Measurements from ENCODE around the gene WBP2. TPM values are rescaled to one million over a fixed set of nuclear protein-coding genes. Genes with fewer than 3 reads are reported as not detected.
"Not testable (repeated sequence)": the region's sequence is repeated elsewhere in the genome, so short reads cannot be mapped to it uniquely, and the experiment has no call there.

The WBP2 gene
- total and polyA plus RNA-seq, 4 donors = 67.2 to 195 (median 135) TPM

DNA sequence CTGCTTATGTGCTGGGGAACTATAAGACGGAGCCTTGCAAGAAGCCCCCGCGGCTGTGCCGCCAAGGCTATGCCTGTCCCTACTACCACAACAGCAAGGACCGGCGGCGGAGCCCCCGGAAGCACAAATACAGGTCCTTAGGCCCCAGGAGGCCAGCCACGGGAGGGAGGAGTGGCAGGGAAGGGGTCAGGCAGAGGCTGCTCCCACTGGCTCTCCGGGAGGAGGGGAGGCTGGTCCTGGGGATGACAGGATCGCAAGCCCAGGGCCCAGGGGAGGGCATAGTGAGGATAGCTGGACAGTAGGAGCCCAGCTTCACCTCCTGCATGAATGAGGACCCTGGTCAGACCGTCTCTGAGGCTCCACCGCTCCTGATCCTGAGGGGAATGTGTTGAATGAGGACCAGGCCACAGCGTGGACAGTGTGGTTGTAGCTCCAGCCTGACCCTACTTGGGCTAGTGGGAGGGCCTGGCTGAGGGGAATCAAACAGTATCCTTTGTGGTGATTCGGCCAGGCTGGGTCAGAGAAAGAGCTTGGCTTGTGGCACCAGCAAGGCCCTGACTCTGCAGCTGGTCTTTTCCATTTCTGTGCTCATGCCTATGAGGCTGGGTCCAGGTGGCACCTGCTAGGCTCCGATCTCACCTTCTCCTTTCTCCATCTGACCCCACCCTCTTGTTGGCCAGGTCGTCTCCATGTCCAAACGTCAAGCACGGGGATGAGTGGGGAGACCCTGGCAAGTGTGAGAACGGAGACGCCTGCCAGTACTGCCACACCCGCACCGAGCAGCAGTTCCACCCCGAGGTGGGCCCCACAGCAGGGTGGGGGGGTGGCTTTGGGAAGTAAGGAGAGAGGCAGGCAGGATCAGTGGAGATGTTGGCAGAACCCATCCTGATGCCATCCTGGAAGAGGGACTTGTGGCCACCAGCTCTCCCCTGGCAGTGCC, 41.8 kb downstream of the WBP2 start:
- no peaks in the 10 kb centered on the region for H3K9me3 ChIP-seq (ENCODE audit: control insufficient read depth in 4 of 4, insufficient read depth in 3 of 4, low read length in 3 of 4)
- no peaks in the 10 kb centered on the region for H3K27me3 ChIP-seq (ENCODE audit: control insufficient read depth in 3 of 3, insufficient read depth in 3 of 3, low read length in 2 of 3)
- H3K36me3 ChIP-seq (ENCODE audit: control insufficient read depth in 4 of 4, insufficient read depth in 4 of 4, low read length in 4 of 4) = peaks cover 9 to 64% (median 53%) of the 10 kb centered on the region in 4 donors
- H3K27ac ChIP-seq (ENCODE audit: low read depth in 1 of 2, low read length in 1 of 2) = no peak overlapping the region
- H3K4me3 ChIP-seq = no peak overlapping the region
- TF ChIP-seq, protein P1, sequence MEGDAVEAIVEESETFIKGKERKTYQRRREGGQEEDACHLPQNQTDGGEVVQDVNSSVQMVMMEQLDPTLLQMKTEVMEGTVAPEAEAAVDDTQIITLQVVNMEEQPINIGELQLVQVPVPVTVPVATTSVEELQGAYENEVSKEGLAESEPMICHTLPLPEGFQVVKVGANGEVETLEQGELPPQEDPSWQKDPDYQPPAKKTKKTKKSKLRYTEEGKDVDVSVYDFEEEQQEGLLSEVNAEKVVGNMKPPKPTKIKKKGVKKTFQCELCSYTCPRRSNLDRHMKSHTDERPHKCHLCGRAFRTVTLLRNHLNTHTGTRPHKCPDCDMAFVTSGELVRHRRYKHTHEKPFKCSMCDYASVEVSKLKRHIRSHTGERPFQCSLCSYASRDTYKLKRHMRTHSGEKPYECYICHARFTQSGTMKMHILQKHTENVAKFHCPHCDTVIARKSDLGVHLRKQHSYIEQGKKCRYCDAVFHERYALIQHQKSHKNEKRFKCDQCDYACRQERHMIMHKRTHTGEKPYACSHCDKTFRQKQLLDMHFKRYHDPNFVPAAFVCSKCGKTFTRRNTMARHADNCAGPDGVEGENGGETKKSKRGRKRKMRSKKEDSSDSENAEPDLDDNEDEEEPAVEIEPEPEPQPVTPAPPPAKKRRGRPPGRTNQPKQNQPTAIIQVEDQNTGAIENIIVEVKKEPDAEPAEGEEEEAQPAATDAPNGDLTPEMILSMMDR (IDR thresholded peaks at IDR 0.05; ENCODE audit: control extremely low read depth, extremely low read depth) = no peak
- H3K4me1 ChIP-seq (ENCODE audit: control insufficient read depth in 5 of 5, insufficient read depth in 5 of 5, low read length in 5 of 5) = peaks cover 0 to 12% (median 0%) of the 10 kb centered on the region in 5 donors
- ATAC-seq (ENCODE audit: insufficient read depth, low FRiP score) (no peak), DNase-seq (no peak)
- no peak overlapping the region for H3K9ac ChIP-seq (ENCODE audit: insufficient read depth in 1 of 2, low read length in 2 of 2)
- 91 to 93% methylated on average over 24 of the region's 24 CpGs for WGBS, 2 donors

DNA sequence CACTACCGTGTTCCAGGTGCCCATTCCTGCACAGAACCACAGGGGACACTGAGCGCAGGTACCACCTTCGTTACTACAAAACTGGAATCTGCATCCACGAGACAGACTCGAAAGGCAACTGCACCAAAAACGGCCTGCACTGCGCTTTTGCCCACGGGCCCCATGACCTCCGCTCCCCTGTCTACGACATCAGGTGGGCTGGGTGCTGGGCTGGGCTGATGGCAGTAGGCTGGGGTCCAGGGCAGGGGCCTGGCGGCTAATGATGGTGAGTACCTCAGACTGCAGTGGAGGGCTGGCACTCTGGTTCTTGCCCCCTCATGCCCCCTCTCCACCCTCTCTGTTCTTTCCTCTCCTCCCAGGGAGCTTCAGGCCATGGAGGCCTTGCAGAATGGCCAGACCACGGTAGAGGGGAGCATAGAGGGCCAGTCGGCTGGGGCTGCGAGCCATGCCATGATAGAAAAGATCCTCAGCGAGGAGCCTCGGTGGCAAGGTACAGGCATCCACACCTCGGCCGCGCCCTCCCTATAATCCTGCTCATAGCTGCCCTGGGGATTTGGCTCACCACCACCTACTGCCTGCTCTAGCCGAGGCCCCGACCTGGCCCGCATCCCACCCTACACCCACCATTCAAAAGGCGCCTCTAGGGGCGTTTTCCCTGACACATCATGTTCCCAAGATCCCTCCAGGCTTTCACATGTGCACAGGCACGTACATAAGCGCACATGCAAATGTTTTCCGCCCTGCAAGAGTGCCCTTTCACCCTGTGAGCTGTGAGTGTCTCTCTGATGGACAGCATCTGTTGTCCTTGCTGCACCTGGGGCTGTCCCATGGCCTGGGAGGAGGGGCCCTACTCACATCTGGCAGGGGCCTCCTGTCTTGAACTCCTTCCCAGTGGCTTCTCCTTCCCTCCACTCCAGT, 42.8 kb downstream of the WBP2 start:
- Histone ChIP-seq H3K9me3 (ENCODE audit: control insufficient read depth in 4 of 4, insufficient read depth in 3 of 4, low read length in 3 of 4) (no peaks in the 10 kb centered on the region), H3K27me3 (ENCODE audit: control insufficient read depth in 3 of 3, insufficient read depth in 3 of 3, low read length in 2 of 3) (no peaks in the 10 kb centered on the region), H3K36me3 (ENCODE audit: control insufficient read depth in 4 of 4, insufficient read depth in 4 of 4, low read length in 4 of 4) (peaks cover 9 to 55% (median 48%) of the 10 kb centered on the region in 4 donors), H3K4me3 (no peak overlapping the region), H3K9ac (ENCODE audit: insufficient read depth in 1 of 2, low read length in 2 of 2) (no peak overlapping the region), H3K4me1 (ENCODE audit: control insufficient read depth in 5 of 5, insufficient read depth in 5 of 5, low read length in 5 of 5) (peaks cover 0 to 12% (median 0%) of the 10 kb centered on the region in 5 donors), H3K27ac (ENCODE audit: low read depth in 1 of 2, low read length in 1 of 2) (no peak overlapping the region)
- TF ChIP-seq, protein P1 (IDR thresholded peaks at IDR 0.05; ENCODE audit: control extremely low read depth, extremely low read depth) = no peak
- ATAC-seq (ENCODE audit: insufficient read depth, low FRiP score) (no peak), DNase-seq (no peak)
- WGBS, 2 donors = 92 to 95% methylated on average over 27 of the region's 27 CpGs

DNA sequence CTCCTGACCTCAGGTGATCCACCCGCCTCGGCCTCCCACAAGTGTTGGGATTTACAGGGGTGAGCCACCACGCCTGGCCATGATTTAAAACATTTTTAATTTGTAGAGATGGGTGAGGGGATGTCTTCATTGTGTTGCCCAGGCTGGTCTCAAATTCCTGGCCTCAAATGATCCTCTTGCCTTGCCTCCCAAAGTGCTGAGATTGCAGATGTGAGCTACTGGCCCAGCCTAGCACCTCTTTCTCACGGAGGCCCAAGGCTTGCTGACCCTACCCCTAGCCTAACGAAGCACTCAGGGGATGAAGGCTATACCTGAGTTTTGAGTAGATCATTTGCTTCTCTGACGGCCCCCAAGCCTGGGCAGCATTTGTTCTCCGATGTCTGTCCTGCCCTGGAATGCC, 44.0 kb downstream of the WBP2 start:
- TF ChIP-seq, protein P1 (IDR thresholded peaks at IDR 0.05; ENCODE audit: control extremely low read depth, extremely low read depth) = no peak
- Histone ChIP-seq H3K9me3 (ENCODE audit: control insufficient read depth in 4 of 4, insufficient read depth in 3 of 4, low read length in 3 of 4) (no peaks in the 10 kb centered on the region), H3K4me3 (no peak overlapping the region), H3K4me1 (ENCODE audit: control insufficient read depth in 5 of 5, insufficient read depth in 5 of 5, low read length in 5 of 5) (peaks cover 0 to 12% (median 0%) of the 10 kb centered on the region in 5 donors), H3K27me3 (ENCODE audit: control insufficient read depth in 3 of 3, insufficient read depth in 3 of 3, low read length in 2 of 3) (no peaks in the 10 kb centered on the region), H3K36me3 (ENCODE audit: control insufficient read depth in 4 of 4, insufficient read depth in 4 of 4, low read length in 4 of 4) (peaks cover 9 to 45% (median 40%) of the 10 kb centered on the region in 4 donors), H3K27ac (ENCODE audit: low read depth in 1 of 2, low read length in 1 of 2) (no peak overlapping the region), H3K9ac (ENCODE audit: insufficient read depth in 1 of 2, low read length in 2 of 2) (no peak overlapping the region)
- DNase-seq (no peak), ATAC-seq (ENCODE audit: insufficient read depth, low FRiP score) (no peak)
- 91 to 95% methylated on average over 7 of the region's 7 CpGs for WGBS, 2 donors

DNA sequence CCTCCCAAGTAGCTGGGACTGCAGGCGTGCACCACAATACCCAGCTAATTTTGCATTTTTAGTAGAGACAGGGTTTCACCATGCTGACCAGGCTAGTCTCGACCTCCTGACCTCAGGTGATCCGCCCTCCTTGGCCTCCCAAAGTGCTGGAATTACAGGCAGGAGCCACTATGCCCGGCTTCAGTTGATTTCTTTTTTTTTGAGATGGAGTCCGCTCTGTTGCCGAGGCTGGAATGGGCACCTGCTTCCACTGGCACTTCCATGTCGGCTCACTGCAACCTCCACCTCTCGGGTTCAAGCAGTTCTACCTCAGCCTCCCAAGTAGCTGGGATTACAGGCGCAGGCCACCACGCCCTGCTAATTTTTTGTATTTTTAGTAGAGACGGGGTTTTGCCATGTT, 44.4 kb downstream of the WBP2 start:
- peaks cover 0 to 12% (median 0%) of the 10 kb centered on the region in 5 donors for H3K4me1 ChIP-seq (ENCODE audit: control insufficient read depth in 5 of 5, insufficient read depth in 5 of 5, low read length in 5 of 5)
- not testable (repeated sequence) for H3K27ac ChIP-seq (ENCODE audit: low read depth in 1 of 2, low read length in 1 of 2); H3K9ac ChIP-seq (ENCODE audit: insufficient read depth in 1 of 2, low read length in 2 of 2); H3K27me3 ChIP-seq (ENCODE audit: control insufficient read depth in 3 of 3, insufficient read depth in 3 of 3, low read length in 2 of 3); H3K4me3 ChIP-seq; H3K9me3 ChIP-seq (ENCODE audit: control insufficient read depth in 4 of 4, insufficient read depth in 3 of 4, low read length in 3 of 4); ATAC-seq (ENCODE audit: insufficient read depth, low FRiP score); DNase-seq
- peaks cover 9 to 45% (median 37%) of the 10 kb centered on the region in 4 donors for H3K36me3 ChIP-seq (ENCODE audit: control insufficient read depth in 4 of 4, insufficient read depth in 4 of 4, low read length in 4 of 4)
- WGBS, 2 donors = 97 to 98% methylated on average over 11 of the region's 11 CpGs
